Thymus (tissue), 11 donors: ENCODE results near the gene KANSL2. TPM values are rescaled to one million over a fixed set of nuclear protein-coding genes. Genes with fewer than 3 reads are reported as not detected.
A peak's percentile ranks its signal among the peaks of the same experiment; 100 is the strongest.
"Not testable (repeated sequence)": the region's sequence is repeated elsewhere in the genome, so short reads cannot be mapped to it uniquely, and the experiment has no call there.

ENCODE experiments used
- DNase-seq, 9 donors: peaks; one replicate each; pipeline ENCODE4 v3.0.0-alpha.2; 2013; ENCODE audit warnings: low spot score in 9 of 9, low read depth in 6 of 9, missing footprints in 1 of 9
- H3K27ac ChIP-seq, 2 donors: one replicate each; pipeline ENCODE4 v1.5.1; 2013; ENCODE audit warnings: control low read depth in 1 of 2, low read depth in 1 of 2, low read length in 1 of 2, mild to moderate bottlenecking in 1 of 2, moderate library complexity in 1 of 2
- H3K27me3 ChIP-seq, 2 donors: one replicate each; pipeline ENCODE4 v1.5.1; 2013; ENCODE audit warnings: low read length in 1 of 2; ENCODE audit not compliant: control insufficient read depth in 2 of 2, insufficient read depth in 1 of 2
- H3K36me3 ChIP-seq, 2 donors: one replicate each; pipeline ENCODE4 v1.5.1; 2013; ENCODE audit warnings: low read length in 1 of 2, mild to moderate bottlenecking in 1 of 2, moderate library complexity in 1 of 2; ENCODE audit not compliant: control insufficient read depth in 2 of 2, insufficient read depth in 2 of 2
- H3K4me1 ChIP-seq, 2 donors: one replicate each; pipeline ENCODE4 v1.5.1; 2013; ENCODE audit warnings: low read length in 2 of 2; ENCODE audit not compliant: control insufficient read depth in 2 of 2, insufficient read depth in 2 of 2
- H3K4me3 ChIP-seq, 2 donors: one replicate each; pipeline ENCODE4 v1.5.1; 2013; ENCODE audit warnings: low read length in 2 of 2, control low read depth in 1 of 2, mild to moderate bottlenecking in 1 of 2
- H3K9me3 ChIP-seq, 2 donors: one replicate each; pipeline ENCODE4 v1.5.1; 2013; ENCODE audit warnings: low read length in 1 of 2, mild to moderate bottlenecking in 1 of 2; ENCODE audit not compliant: control insufficient read depth in 2 of 2, insufficient read depth in 1 of 2
- WGBS: extraction: QIAGEN DNeasy Blood & Tissue Kit; methylation state at CpG from one replicate; pipeline ENCODE4 v1.1.7; 2013; 5-methylcytosine and 5-hydroxymethylcytosine counted together
- polyA plus RNA-seq: library from polyadenylated mRNA; stranded (reverse); fragments of 200-250 nt; gene quantifications from one replicate; pipeline ENCODE4 v1.2.3, GENCODE V29; 2013
- total RNA-seq: library from RNA; stranded (reverse); fragments of 120-200 nt; gene quantifications from one replicate; pipeline ENCODE4 v1.2.4, GENCODE V29; 2013
- donor health status: healthy.

The KANSL2 gene
- total and polyA plus RNA-seq, 2 donors = 38.9 to 70.1 TPM

DNA sequence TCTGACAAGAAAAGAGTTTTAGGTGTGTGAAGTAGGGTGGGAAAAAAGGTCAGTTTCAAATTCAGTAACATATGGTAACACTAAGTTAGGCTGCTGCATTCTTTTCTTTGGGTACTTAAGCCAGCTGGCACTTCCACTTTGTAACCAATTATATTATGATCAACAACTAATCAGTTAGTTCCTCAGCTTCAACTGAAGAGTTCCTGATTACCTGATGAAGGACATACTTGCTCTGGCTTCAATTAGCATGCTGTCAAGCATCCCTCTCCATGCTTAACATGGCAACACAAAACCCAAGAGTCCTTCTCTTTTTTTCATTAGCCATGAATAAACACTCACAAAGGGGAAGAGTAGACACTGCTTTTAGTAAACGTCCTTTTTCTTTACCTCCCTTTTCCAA is 6.8 kb upstream of the KANSL2 start:
- peaks cover 11 to 50% of the 10 kb centered on the region in 2 donors for H3K36me3 ChIP-seq
- H3K4me3 ChIP-seq = no peak overlapping the region
- no peak overlapping the region for H3K27ac ChIP-seq
- DNase-seq = no peak
- no peaks in the 10 kb centered on the region for H3K4me1 ChIP-seq
- no peaks in the 10 kb centered on the region for H3K27me3 ChIP-seq
- WGBS = 88% methylated on average over 1 of the region's 1 CpG
- H3K9me3 ChIP-seq = no peaks in the 10 kb centered on the region

DNA sequence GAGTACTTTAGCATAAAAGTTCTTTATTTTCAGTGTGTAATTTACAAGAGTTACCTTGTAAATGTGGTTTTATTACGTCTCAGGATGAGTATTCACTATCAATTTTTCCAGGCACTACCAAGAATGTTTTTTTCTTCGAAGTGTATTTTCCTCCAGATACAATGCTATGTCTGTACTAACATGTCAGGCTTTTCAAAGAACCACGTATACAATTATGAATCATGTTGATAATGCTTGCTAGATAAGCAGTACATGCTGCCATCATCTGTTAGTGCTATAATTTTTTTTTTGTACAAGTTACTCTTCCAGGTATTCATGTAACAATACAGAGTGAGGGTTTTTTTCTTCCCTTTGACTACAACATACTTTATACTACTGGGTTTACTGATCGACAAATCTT is 5.6 kb upstream of the KANSL2 start:
- no peaks in the 10 kb centered on the region for H3K27me3 ChIP-seq
- no peaks in the 10 kb centered on the region for H3K9me3 ChIP-seq
- H3K4me3 ChIP-seq = no peak overlapping the region
- no peaks in the 10 kb centered on the region for H3K4me1 ChIP-seq
- DNase-seq = no peak
- H3K27ac ChIP-seq = no peak overlapping the region
- peaks cover 0 to 37% of the 10 kb centered on the region in 2 donors for H3K36me3 ChIP-seq
- WGBS = 96% methylated on average over 4 of the region's 4 CpGs

GRCh38 chr12:48686615-48687334 is 4.7 kb upstream of the KANSL2 start:
- no peaks in the 10 kb centered on the region for H3K9me3 ChIP-seq
- no peak overlapping the region for H3K4me3 ChIP-seq
- H3K27ac ChIP-seq = no peak overlapping the region
- WGBS = 97% methylated on average over 6 of the region's 6 CpGs
- H3K27me3 ChIP-seq = no peaks in the 10 kb centered on the region
- DNase-seq = no peak
- H3K4me1 ChIP-seq = no peaks in the 10 kb centered on the region
- peaks cover 0 to 30% of the 10 kb centered on the region in 2 donors for H3K36me3 ChIP-seq

- WGBS = 77% methylated on average over 3 of the region's 3 CpGs
- Histone ChIP-seq H3K27ac (no peak overlapping the region), H3K9me3 (no peaks in the 10 kb centered on the region), H3K36me3 (peaks cover 0 to 23% of the 10 kb centered on the region in 2 donors), H3K4me1 (peaks cover 0 to 2% of the 10 kb centered on the region in 2 donors), H3K4me3 (no peak overlapping the region), H3K27me3 (no peaks in the 10 kb centered on the region)
- no peak for DNase-seq
Measured at GRCh38 chr12:48686037-48686595, 4.1 kb upstream of the KANSL2 start.

- DNase-seq = no peak
- H3K4me1 ChIP-seq = peaks cover 13 to 19% of the 10 kb centered on the region in 2 donors
- H3K27me3 ChIP-seq = no peaks in the 10 kb centered on the region
- 99% methylated on average over 4 of the region's 4 CpGs for WGBS
- H3K36me3 ChIP-seq = peaks cover 13 to 21% of the 10 kb centered on the region in 2 donors
- no peaks in the 10 kb centered on the region for H3K9me3 ChIP-seq
- H3K27ac ChIP-seq = no peak overlapping the region
- no peak overlapping the region for H3K4me3 ChIP-seq
Measured at GRCh38 chr12:48683534-48683933, 1.5 kb upstream of the KANSL2 start.

DNA sequence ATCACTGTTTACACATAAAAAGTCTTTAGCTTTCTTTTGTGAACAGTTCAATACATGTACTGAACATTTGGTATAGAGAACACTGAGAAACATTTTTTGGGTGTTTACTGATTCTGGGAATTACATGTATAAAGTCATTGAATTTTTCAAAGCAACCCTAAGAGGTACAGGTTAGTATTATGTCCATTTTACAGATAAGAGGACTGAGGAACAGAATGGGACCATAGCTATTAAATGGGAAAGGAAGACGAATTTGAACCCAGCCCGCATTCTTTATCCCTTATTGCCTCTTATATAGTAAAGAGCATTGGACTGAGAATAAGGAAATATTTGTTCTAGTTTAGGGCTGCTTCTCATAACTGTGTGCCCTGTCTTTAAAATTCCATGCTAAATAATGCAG is 889 bp upstream of the KANSL2 start:
- WGBS = 92% methylated on average over 2 of the region's 2 CpGs
- Histone ChIP-seq H3K27ac (no peak overlapping the region), H3K9me3 (no peaks in the 10 kb centered on the region), H3K4me1 (peaks cover 13 to 19% of the 10 kb centered on the region in 2 donors), H3K27me3 (no peaks in the 10 kb centered on the region), H3K4me3 (peak overlapping the region; percentile 93 to 95), H3K36me3 (peaks cover 13 to 22% of the 10 kb centered on the region in 2 donors)
- no peak for DNase-seq

DNA sequence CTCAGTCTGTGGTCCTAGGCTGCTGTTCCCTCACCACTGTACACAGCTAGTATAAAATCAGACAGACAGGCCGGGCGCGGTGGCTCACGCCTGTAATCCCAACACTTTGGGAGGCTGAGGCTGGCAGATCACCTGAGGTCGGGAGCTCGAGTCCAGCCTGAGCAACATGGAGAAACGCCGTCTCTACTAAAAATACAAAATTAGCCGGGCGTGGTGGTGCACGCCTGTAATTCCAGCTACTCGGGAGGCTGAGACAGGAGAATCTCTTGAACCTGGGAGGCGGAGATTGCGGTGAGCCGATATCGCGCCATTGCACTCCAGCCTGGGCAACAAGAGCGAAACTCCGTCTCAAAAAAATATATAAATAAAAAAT is 481 bp upstream of the KANSL2 start:
- Histone ChIP-seq H3K4me1 (peaks cover 13 to 19% of the 10 kb centered on the region in 2 donors), H3K36me3 (peaks cover 13 to 25% of the 10 kb centered on the region in 2 donors), H3K4me3 (peak overlapping the region; percentile 93 to 95), H3K27ac (peak overlapping the region in 1 of 2 donors; percentile 86)
- WGBS = 17% methylated on average over 19 of the region's 19 CpGs
- H3K27me3 ChIP-seq, DNase-seq, H3K9me3 ChIP-seq: not testable (repeated sequence)

DNA sequence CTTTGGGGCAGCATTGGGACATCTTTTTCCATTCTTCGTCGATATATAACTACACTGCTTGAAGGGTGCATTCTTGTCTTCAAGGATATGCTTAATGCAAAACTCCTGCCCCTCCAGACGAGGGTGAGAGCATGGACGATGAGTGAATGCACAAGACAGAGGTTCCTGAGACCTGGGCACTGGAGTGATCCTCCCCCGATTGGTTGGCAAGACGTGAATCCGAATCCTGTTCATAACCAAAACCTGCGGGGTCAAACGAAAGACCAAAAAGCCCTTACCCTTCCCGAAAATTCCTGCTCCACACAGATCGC is 684 bp downstream of the KANSL2 start:
- peak overlapping the region; percentile 98 to 99 for H3K27ac ChIP-seq
- H3K4me1 ChIP-seq = peaks cover 13 to 19% of the 10 kb centered on the region in 2 donors
- WGBS = 4% methylated on average over 11 of the region's 11 CpGs

DNA sequence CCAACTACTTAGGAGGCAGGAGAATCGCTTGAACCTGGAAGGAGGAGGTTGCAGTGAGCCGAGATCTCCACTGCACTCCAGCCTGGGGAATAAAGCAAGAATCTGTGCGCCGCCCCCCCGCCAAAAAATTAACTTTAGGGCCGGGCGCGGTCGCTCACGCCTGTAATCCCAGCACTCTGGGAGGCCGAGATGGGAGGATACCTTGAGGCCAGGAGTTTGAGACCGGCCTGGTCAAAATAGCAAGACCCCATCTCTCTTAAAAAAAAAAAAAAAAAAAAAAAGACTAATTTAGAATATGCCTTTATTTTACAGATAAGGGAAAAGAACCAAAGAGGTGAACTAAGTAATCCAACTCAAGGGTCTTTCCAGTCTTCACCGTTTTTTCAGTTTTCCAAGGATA is 1.2 kb downstream of the KANSL2 start:
- Histone ChIP-seq H3K4me3 (peak overlapping the region; percentile 93 to 95), H3K4me1 (peaks cover 13 to 19% of the 10 kb centered on the region in 2 donors), H3K36me3 (peaks cover 23 to 35% of the 10 kb centered on the region in 2 donors), H3K27me3 (no peaks in the 10 kb centered on the region), H3K9me3 (no peaks in the 10 kb centered on the region), H3K27ac (no peak overlapping the region)
- no peak for DNase-seq
- WGBS = 92% methylated on average over 13 of the region's 13 CpGs

More for the DNA sequence above, 684 bp downstream of the KANSL2 start:
- Histone ChIP-seq H3K9me3 (no peaks in the 10 kb centered on the region), H3K36me3 (peaks cover 18 to 31% of the 10 kb centered on the region in 2 donors), H3K27me3 (no peaks in the 10 kb centered on the region), H3K4me3 (peak overlapping the region; percentile 93 to 95)
- DNase-seq = peak in 1 of 9 donors; percentile 21
